NCI-H510A treated with DMSO at 0.1 percent for 48 hours (cell line): Measurements from ENCODE around the gene GKN2.
"Not testable (repeated sequence)": the region's sequence is repeated elsewhere in the genome, so short reads cannot be mapped to it uniquely, and the experiment has no call there.

Experiments
- DNase-seq: peaks from one replicate; lab custom pipeline; 2025; lab: John Stamatoyannopoulos, UW

GKN2 gene

DNA sequence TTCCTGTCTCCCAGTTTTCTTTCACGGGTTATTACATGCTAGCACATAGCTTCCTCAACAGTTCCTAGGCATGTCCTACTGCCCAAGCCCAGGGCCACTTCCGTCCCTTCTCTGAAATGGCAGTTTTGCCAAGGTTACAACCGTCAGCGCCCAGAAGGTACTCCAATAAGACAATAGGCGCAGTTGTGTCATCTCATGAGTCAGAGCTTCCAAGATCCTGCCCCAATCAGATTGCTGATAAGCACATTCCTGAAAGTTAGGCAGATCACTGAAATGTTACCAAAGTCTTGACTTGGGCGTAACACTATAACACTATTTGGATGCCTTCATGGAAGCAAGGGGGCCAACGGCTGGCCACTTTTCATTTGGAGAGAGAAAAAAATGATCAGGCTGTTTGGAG lies 34.2 kb downstream of the GKN2 start:
- no peak for DNase-seq

DNA sequence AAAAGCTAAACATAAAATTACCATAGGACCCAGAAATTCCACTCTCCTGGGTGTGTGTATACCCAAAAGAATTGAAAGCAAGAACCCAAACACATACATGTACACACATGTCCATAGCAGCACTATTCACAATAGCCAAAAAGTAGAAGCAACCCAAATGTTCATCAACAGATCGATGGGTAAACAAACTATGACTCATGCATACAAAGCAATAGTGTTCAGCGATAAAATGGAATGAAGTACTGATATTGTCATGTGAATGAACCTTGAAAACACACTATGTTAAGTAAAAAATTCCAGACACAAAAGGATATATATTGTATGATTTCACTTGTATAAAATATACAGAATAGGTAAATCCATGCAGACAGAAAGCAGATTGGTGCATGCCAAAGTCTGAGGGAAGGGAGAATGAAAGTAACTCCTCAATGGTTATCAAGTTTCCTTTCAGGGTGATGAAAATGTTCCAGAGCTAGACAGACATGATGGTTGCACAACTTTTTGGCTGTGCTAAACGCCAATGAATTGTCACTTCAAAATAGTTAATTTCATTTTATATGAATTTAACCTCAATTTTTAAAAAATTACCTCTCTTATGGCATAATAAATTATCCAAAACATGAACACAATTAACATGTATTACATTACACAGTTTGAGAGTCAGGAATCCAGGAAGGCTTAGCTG lies 35.5 kb downstream of the GKN2 start:
- no peak for DNase-seq

DNA sequence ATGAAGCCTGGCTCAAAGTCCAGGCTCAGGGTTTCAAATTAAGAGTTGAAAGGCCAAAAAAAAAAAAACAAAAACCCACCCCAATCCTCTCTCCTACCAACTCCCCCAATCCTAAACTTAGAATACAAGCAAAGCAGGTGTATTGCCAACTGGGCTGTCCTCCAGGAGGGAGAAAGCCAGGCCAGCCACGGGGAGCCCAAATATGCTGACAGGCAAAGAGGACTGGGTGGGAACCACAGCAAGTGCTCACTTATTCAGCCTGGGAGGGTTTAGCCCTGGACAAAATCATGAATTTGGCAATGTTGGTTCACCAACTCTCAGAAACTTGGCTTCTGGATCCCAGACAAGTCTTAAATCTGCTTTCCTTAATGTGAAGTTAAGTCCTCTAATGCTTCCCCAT lies 36.5 kb downstream of the GKN2 start:
- DNase-seq, result no peak

DNA sequence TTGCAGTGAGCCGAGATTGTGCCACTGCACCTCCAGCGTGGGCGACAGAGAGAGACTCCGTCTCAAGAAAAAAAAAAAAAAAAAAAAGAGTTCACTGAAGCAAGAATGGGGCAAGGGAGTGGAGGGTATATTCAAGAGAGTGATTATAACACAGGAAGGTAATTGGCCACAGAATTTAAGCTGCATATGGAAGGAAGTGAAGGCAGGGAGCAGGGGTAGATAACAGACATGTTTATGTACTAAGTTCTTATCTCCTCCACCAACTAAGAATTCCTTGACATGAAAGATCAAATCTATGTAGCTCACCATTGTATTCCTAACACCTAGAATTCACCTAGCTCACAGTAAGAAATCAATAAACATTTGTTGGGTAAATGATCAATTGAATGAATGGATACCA lies 37.3 kb downstream of the GKN2 start:
- DNase-seq, result no peak

DNA sequence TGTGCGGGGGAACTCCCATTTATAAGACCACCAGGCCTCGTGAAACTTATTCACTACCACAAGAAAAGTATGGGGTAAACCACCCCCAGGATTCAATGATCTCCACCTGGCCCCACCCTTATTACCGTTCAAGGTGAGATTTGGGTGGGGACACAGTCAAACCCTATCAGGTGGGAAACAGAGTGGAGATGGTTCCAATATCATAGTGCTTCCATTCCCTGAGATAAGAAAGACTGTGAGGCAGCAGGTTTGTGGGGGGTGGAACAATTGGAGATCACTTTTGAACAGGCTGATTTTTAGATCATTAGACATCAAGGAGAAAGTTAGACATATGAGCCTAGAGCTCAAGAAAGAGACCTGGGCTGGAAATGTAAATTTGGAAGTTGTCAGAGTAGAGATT lies 39.3 kb downstream of the GKN2 start:
- DNase-seq, result no peak

DNA sequence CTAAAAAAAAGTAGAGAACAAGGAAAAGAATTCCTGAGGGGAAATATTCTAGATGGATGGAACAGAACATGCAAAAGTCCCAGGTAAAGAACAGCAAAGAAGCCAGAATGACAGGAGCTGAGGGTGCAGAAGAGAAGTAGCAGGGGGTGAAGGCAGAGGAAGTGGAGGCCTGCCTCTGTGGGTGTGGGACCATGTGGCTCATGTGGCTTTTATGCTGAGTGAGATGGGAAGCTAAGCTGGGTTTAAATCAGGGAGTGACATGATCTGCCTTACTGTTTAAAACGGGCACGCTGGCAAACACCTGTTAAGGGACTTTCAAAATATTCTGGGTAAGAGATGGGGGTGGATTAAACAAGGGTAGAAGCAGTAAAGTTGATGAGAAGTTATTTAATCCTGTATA lies 40.0 kb downstream of the GKN2 start:
- DNase-seq, result no peak

DNA sequence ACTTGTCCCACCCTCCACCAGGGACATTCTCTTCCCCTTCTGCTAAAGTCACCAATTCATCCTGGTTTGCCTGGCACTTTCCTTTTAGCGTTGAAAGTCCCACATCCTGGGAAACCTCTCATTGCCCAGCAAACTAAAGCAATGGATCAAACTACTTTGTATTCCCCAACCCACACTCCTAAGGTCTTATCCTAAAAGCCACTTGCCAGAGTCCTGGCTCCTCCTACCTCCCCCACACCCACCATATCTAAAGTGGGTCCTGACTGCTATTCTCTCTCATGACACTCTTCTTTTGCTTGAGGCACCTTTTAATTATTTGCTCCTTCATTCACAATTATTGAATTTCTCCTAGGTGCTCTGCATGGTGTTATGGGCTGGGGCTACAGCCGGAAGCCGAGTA lies 40.6 kb downstream of the GKN2 start:
- DNase-seq, result no peak

DNA sequence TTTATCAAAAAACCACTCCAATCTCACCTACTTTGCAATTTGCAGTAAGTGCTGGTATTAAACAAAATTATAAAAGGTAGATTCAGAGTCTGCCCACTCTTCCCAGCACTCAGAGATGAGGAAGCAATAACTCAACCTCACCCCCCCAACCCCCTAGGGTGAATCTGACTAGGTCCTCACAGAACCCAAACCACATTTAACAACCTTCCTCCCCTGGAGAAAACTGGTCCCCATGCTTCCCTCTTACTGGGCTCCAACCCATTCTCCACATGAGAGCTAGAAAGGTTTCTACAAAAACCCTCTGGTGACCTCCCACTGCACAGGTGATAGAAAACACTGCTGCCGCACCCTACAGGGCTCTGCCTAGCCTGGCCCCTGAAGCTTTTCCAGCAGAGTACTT lies 41.0 kb downstream of the GKN2 start:
- no peak for DNase-seq

DNA sequence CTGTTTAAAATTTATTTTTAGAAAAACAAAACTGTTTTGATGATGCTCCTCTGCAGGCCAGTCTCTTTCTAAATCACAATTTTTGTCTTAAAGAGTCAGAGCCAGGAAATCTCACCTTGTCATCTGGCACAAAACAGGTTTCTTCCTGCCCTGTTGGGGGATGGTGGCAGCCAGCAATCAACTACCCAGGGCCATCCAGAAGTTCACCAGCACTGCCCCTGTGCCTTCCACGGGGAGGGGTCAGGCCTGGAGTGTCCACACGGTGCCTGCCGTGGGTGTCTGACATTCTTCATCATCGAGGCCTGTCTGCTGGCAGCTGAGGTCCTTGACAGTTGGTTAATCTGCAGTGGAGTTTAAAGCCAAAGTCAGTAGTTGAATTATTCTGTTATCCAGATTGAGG lies 41.4 kb downstream of the GKN2 start:
- DNase-seq, result no peak

DNA sequence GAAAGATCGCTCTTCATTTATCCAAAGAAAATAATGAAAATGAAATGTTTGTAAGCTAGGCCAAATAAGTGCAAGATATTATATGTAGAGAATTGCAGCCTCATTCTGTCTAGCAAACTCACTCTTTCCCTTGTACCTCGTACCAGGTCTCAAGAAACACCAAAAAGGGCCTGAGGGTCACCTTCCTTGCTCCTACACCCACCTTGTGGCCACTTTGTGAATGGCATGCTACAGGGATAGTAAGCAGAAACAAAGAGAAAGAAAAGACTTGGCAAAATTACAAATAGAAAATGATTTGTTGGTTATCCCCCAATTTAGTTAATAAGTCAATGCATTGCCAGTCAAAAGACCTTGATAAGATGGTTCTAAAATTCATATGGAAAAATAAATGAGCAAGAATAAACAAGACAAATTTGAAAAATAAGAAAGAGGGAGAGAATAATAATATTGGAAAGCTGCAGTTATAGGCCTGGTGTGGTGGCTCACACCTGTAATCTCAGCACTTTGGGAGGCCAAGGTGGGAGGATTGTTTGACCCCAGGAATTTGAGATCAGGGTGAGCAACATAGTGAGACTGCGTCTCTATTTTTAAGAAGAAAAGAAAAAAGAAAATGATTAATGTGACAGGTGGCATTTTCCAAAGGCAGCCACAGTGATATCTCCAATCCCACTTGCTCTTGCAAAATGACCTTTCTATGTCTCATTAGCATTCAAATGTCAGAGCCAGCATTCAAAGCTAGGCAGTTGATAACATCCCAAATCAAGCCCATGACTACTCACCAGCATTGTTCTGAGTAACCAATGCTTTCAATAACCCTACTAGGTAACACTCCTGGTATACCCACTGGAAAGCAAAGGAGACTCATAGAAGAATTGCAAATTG lies 42.7 kb downstream of the GKN2 start:
- peak; percentile 61 for DNase-seq

DNA sequence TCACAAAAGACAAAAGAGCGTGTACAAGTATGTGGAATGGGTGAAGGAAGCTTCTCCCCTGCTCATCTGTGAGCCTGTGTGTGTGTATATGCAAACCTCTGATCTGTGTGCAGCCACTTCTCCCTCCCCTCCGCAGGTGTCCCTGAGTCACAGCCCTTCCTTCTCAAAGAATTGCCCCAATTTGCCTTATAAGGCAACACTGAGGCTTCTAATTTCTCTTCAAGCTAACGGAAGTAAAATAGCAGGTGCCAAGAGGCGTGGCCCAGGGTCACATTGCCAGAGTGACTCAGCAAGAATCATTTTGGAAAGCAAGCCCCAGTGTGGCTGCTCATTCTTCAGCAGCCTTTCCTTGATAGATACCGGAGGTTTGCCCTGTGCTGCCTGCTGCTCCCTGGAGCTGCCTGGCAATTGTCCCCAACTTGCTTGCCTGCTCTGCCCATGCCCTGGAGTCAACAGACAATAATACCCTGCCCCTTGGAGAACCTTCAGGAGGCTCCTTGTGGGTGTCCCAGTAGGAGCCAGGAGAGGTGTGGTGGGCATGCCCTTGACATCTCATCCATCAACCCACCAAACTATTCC lies 44.2 kb downstream of the GKN2 start:
- peak; percentile 46 for DNase-seq

DNA sequence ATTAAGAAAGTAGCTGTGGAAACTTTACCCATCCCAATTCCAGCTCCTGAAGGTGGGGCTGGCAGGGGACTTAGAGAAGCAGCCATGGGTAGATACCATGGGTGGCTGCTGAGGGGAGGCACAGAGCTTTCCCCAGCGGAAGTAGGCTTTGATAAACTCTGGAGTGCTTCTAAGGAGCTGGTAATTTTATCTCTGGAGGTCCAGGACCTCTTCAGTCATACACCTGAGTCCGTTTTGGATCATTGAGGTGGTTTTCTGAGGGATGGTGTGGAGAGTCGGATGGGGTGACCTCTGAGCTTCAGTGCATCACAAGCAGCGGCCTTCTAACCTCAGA lies 44.8 kb downstream of the GKN2 start:
- no peak for DNase-seq

DNA sequence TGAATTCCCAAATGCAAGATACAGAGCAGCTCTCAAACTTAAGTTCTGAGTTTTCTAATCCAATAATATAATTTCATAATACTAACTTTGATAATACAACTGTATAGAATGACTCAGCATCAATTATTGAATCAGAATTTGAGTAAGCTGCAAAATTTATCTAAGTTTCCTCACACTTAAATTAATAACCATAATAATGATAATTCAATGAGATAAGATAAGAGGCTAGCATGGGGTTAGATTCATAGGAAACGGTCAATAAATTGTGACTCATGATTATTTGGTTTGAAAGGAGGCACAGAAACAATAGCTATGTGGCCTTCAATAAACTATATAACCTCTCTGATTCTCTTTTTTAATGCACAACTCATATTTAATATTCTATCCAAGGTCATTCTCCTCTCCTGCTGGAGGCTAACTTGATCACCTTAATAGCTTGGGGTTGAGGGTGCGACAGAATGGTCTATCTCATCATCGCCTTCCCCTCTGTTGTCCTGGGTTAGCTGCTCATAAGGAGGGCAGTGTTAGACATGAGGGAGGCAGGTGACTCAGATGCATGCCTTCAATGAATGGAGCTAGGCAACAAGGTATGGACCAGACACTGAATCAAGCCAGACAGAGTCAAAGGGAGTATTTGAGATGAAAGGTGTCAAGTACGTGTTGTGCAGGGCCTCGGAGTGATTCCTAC lies 45.3 kb downstream of the GKN2 start:
- DNase-seq, result no peak

DNA sequence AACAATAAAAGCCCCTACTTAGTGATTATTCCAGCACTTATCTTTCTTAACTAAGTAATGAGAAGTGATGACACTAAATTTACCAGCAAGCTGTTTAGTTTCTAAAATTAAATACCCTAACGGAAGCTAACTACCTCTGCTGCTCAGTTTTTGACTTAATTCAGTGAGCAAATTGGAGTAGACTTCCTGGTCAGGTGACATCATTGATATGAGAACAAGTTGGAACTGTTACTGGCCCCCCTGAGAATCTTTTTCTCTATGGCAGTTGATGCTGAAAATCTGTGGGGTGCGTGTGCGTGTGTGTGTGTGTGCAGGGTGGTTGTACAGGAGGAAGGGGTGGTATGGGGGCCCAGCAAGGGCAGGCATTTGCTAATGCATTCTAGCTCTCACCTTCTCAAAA lies 46.0 kb downstream of the GKN2 start:
- DNase-seq, result no peak

DNA sequence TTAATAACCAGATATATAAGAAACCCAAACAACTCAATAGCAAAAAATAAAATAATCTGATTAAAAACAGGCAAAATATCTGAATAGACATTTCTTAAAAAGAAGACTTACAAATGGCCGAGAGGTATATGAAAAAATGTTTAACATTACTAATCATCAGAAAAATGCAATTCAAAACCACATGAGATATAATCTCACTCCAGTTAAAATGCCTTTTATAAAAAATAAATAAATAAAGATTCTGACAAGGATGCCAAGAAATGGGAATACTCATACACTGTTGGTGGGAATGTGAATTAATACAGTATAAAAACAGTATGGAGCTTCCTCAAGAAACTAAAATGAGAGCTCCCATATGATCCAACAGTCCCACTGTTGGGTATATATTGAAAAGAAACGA lies 47.6 kb downstream of the GKN2 start:
- DNase-seq, result no peak

DNA sequence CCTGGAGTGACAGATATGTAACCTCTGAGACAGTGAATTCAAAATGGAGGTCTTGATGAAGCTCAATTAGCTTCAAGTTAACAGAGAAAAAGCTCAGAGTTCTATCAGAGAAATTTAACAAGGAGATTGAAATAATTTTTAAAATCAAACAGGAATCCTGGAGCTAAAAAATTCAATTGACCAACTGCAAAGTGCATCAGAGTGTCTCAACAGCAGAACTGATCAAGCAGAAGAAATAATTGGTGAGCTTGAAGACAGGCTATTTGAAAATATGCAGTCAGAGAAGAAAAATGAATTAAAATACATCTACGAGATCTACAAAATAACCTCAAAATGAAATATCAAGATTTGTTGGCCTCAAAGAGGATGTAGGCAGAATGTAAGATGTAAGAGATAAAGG lies 51.1 kb downstream of the GKN2 start:
- DNase-seq, result no peak

DNA sequence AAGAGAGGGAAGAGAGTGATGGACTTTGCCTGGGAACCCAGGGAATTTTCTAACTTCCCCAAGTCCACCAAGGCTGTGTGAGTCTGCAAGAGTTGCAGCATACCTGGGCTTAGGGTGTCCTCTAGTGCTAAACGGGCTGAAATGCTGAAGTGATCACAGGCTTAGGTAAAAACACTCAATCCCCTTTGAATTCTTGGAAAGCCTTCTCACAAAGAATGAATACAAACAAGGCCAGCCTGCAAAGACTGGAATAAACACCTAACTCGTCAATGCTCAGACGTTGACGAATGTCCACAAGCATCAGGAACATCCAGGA lies 51.5 kb downstream of the GKN2 start:
- DNase-seq, result no peak

DNA sequence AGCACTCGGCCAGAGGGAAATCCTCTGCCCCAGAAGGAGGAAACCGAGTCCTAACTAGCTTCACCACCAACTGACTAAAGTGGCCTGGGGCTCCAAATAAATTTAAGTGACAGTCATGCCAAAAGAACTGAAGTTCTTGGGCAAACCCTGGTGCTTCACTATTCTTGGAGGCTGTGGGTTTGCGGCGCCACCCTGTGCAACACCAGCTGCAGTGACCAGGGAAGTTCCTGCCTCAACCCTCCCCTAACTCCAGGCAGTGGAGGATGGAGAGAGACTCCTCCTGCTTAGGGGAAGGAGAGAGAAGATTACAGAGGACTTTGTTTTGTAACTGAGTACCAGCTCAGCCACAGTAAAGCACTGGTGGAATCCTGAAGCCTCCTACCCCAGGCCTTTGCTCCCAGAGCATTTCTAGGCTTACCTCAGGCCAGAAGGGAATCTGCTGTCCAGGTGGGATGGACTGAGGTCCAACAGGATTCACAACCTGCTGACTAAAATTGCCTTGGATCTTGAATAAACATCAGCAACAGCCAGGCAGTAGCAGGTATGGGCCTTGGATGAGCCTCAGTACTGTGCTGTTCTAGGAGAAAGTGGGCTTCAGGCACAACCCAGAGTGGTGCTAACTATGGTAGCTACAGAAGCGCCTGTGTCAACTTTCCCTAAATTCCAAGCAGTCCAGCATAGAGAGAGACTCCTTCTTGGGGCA lies 52.0 kb downstream of the GKN2 start:
- no peak for DNase-seq

DNA sequence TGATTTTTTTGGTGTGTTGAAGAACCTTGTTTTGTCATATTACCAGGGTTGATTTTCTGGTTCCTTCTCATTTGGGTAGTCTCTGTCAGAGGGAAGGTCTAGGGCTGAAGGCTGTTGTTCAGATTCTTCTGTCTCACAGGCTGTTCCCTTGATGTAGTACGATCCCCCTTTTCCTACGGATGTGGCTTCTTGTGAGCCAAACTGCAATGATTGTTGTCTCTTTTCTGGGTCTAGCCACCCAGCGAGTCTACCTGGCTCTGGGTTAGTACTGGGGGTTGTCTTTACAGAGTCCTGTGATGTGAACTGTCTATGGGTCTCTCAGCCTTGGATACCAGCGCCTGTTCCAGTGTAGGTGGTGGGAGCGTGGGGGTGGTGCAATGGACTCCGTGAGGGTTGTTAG lies 56.7 kb downstream of the GKN2 start:
- not testable (repeated sequence) for DNase-seq
